HG02610 (cell line): Measurements from ENCODE around the gene ANP32A.

Experiments
- ATAC-seq: cut with Tn5 transposase; IDR thresholded peaks from one replicate; pipeline ENCODE4 v1.9.1; 2021; ENCODE audit warnings: mild to moderate bottlenecking, moderate library complexity; ENCODE audit not compliant: unreplicated experiment

ANP32A gene

DNA sequence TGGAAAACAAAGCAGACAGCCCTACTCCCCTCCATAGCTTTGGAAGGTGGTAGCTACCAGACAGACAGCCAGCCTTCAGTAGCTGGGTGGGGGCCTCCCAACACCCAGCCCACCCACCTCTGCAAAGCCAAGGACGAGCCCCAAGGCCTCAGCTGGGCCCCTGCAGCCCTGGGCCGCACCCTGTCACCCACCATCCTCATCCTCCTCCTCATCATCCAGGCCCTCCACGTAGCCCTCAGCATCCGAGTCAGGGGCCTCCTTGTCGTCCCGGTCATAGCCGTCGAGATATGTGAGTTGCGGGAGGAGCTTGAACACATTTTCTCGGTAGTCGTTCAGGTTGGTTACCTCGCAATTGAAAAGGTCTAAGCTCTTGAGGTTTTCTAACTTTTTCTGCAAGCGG, 36.5 kb downstream of the ANP32A start:
- no peak for ATAC-seq

DNA sequence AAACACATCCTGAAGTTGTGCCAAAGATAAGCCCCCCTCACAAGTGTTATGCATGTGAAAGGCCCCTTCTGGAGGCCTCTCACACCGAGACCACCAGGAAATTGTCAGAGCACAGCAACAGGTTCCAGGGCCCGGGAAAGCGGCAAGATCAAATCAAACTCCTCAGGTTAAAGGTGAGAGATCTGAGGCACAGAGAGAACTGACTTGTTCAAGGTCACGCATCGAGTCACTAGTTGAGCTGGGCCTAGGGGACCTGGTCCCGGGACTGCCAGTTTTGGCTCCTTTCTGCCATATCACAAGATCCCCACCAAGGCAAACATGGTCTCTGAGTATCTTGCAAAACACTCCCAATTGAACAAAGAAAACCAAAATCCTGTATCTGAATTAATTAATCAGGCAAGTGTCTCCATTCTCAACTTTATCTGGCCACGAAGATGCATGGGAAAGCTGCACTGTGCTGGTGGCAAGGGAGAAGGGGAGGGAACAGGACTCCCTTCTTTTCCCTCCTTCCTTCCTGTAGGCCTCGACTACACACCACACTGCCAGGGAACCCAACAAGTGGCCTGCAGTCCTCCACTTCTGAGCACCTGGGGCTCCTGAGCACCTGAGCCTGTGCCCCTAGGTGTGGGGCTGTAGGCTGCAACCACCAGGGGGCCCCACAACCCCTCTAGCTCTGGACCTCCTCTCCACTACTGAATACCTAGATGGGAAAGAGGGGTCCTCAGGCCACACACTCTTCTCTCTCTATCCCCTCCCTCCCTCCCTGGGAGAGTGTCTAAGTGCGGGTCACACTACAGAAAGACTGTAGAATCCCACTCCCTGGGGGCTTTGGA, 37.3 kb downstream of the ANP32A start:
- no peak for ATAC-seq

DNA sequence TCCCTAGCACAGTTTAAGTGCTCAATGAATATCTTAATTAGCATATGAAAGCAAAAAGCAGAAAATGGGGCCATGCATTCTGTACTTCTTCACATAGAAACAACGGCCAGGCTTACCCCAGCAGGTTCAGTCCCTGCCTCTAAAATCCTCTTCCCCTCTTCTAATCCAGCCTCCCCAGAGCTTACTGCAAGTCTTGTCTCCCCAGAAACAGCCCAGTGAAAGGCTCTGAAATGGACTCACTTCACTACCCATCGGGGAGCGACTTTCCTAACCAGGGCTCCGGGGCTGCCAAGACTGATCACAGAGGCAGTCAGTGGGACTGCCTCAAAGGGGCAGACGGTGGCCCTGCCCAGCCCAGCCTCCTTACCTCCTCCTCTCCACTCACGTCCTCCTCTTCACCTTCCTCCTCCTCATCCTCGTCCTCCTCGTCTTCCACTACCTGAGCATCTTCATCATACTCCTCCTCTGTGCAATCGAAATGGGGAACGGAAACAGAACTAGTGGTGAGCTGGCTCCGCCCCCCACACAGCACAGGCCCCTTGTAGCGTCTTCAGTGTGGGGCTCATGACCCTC, 38.0 kb downstream of the ANP32A start:
- no peak for ATAC-seq

DNA sequence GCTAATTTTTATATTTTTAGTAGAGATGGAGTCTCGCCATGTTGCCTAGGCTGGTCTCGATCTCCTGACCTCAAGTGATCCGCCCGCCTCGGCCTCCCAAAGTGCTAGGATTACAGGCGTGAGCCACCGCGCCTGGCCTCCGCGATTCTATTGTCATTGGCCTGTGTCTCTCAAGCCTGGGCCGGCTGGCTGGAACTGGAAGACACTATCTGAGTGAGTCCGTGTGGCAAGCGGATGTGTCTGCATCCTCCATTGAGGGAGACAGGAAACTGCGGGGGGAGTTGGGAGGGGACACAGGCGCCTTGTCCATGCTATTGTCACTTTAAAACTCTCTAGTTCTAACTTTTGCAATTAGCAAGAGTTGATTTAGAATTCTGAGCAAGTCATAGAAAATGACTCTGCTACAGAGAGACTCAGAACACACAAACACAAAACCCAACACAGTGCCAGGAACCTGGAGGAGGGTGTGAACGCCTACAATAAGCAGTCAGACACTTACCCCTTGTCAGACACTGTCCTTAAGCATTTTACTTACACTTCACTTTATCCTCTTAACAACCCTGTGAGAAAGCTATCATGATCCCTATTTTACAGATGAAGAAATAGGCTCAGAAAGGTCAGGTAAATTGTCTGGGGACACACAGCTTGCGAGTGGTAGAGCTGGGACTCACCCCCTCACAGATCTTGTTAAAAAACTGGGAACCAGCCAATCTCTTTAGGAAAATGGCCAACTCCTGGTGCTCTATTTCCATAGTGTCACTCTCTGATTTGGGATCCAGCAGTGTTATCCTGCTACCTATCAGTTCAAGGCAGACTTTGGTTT, 38.7 kb downstream of the ANP32A start:
- ATAC-seq = no peak

DNA sequence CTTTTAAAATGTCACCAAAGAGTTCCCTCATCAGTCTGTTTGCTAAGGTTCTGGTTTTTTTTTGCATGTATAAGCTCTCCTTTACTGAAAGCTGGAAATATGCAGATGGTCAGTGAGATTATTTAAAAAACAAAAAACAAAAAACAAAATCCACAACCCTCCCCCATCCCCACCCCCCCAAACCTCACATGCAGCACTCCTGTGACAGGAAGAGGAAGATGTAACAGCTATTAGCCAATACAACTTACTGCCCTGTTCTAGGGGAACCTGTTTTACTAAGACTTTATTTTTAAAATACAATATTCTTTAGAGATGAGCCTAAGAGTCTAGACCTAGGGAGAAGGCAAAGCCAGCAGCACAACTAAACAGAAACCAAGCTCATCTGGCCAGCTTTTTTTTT, 39.5 kb downstream of the ANP32A start:
- ATAC-seq = no peak

DNA sequence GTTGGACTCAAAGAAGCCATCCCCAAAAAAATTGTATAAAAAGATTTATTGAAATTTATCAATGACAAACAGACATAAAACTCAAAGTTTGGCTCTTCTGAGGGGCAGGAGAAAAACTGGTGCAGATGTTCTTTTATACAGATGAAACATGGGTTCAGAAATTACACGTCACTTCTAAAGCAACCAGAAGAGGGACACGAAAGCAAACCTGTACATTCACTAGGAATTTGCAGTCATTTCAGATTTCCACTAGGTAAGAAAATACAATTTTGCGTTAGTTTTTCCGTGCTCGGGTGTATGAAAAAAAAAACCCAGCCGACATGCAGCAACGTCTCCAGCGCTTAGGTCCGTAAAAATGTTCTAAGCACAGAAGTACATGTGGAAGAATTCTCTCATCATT, 41.8 kb downstream of the ANP32A start:
- ATAC-seq = no peak

DNA sequence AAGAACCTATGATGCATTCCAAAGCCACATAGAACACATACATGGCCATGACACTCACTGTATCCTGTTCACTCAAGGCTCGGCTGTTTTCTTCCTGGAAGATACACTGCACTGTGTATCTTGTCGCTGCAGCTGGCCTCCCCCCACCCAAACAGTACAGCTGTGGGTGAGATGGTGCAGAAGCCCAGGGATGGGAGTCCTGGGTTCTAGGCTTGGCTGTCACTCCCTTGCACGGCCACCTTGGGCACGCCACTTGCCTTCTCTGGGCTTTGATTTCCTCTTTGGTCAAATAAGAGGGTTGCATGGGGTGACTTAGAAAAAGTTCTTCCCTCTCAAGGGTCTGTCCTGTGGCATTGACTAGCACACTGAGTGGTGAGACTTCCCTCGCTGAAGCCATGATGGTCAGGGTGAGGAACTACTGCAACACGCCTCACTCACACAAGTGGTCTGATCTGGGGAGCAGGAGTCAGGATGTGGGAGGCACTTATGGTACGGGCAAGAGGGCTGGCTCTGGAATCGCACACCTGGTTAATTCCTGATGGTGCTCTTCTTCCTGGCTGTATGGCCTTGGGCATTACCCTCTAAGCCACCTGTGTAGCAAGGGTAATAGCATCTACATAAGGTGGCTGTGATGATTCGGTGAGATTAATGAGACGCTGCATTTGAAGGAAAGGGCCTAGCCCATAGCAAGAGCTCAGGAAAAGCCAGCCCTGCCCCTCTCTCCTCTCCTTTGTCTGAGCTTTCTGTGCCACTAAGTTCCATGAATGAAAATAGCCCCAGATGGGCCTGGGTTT, 44.0 kb downstream of the ANP32A start:
- no peak for ATAC-seq

DNA sequence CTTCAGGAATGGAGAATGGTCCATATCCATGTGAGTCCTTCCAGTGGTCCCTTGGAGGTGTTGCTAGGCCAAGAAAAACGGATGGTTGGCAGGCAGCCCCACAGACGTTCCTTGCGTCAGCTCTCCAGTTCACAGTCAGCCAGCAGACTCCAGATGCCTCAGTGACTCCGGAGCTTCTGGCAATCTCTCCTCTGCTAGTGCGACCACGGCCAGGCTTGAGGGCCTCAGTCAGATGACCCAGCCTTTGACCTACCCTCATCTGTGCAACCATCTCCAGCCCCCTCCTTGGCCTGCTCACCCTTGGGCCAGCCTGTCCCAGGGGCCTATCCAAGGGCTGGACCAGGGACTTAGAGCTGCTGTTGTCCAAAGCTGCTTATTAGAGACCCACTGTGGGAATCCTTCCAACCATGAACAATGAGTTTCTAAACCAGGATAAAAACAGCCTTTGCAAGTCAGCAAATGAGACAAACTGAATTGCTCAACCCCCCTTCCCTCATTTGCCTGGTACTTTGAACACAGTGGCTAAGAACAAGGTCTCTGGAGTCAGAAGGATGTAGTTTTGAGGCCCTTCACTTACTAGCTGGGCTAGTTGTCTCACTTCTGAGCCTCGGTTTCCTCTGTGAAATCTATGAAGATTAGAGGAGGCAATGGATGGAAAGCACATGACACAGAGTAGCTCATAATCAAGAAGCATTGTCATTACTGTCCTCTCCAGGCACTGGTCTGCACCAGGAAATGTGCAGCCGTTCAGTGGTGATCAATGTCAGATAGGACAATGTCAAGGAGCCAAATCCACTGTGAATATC, 44.8 kb downstream of the ANP32A start:
- no peak for ATAC-seq

DNA sequence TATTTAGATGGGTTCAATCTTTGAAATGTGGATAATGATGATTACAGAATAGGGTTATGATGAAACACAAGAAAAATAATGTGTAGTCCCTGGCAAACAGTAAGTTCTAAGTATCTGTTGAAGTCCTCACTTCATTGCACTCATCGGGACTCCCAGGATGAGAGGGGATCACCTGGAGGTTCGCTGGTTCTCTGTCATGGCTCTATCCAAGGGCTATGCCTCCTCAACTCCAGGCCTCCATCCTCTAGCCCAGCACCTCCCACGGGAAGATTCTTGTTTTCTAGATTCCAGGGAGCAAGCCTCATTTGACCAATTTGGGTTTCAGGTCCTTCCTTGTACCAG, 45.5 kb downstream of the ANP32A start:
- no peak for ATAC-seq

DNA sequence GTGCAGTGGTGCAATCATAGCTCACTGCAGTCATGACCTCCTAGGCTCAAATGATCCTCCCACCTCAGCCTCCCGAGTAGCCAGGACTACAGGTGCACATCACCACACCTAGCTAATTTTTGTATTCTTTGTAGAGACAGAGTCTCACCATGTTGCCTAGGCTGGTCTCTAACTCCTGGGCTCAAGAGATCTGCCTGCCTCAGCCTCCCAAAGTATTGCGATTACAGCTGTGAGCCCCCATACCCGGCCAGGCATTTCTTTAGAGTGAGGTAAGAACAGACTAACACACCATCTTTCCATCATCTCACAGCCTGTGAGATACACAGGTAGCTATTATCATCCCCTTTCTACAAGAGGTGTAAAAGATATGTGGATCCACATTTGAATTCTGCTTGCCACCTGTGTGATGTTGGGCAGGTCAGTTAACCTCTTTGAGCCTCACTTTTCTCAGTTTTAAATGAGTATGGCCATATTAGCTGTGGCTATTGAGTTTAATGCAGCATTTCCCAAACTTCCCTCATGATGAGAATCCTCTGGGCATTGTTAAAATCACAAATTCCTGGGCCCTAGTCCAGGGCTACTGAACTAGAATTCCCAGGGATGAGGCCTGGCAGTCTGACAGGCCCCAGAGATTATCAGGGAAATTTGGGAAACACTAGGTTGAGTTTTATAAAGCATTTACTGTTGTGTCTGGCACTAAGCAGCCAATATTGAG, 46.0 kb downstream of the ANP32A start:
- ATAC-seq = no peak

DNA sequence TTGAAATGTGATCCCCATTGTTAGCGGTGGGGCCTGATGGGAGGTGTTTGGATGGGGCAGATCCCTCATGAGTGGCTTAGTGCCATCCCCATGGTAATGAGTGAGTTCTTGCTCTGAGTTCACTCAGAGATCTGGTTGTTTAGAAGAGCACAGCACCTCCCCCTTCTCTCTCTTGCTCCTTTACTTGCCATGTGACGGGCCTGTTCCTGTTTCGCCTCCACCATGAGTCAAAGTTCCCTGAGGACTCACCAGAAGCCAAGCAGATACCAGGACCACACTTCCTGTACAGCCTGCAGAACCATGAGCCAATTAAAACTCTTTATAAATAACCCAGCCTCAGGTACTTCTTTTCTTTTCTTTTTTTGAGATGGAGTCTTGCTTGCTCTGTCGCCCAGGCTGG, 46.6 kb downstream of the ANP32A start:
- no peak for ATAC-seq

DNA sequence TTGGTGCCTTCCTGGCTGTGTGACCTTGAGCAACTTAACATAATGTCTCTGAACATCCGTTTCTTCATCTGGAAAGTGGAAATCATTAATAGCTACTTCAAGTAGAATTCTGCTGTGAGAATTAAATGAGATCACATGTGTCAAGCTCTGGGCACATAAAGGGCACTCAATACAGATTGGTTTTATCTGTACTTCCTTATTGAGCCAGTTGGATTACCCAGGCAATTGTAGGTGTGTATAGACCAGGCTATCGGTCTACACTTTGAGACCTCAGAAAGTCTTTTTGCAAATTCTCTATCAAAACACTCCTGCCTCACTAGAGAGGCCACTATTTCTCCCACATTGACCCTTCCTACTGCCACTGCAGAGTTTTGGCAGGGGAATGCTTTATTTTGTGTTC, 47.7 kb downstream of the ANP32A start:
- ATAC-seq = no peak

DNA sequence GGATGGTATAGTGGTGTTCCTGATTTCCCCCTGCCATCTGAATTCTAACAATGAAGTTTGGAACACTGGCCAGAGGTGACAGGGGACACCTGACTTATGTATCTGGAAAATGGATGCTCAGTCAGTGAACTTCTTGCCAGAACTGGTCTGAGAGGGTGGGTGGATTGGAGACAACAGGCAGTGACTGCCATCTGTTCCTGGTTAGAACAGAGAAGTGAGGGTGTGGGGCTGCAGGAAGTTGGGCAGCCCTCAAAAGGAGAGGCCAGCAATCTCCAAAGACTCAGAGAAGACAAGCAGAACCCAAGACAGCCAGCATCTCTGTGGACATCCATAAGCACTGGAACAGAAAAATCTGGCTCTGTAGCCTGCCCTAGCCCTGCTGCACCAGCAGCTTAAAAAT, 50.5 kb downstream of the ANP32A start:
- no peak for ATAC-seq

DNA sequence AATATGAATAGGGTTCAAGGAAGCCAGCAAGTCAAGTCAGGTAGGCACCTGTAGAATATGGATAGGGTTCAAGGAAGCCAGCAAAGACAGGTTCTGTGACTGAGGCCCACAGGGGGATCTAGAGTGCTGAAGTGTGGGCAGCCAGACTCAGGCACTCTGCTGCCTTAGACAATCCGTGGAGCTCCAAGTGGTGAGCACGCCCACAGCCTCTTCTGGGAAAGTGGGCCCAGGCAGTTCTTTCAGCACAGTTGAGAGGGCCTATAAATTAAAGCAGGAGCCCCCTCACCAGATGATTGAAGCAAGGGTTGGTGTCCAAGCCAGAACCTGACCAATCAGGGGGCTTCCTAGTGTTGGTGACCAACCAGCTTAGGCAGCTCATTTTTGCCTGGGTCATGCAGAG, 51.0 kb downstream of the ANP32A start:
- no peak for ATAC-seq

DNA sequence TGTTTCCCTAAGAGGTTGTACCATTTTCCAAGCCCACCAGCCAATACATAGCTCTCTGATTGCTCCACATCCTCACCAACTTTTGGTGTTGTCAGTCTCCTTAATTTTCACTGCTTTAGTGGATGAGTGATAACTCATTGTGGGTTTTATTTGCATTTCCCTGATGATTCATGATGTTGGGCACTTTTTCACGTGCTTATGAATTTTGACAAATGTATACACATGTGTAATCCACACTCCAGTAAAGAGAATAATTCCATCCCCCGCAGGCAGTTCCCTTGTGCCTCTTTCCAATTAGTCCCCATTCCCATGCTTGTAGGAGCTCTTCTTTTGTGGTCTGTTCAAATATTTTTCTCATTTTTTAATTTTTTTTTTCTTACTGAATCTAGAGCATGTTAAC, 52.4 kb downstream of the ANP32A start:
- ATAC-seq = no peak

DNA sequence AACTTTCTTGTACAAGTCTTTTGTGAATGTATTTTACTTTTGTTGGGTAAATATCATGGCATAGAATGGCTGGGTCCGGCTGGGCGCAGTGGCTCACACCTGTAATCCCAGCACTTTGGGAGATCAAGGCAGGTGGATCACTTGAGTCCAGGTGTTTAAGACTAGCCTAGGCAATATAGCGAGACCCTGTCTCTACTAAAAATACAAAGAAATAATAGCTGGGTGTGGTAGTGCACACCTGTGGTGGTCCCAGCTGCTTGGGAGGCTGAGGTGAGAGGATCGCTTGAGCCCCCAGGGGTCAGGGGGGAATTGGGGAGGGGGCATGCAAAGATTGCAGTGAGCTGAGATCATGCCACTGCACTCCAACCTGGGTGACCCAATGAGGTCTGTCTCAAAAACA, 52.9 kb downstream of the ANP32A start:
- ATAC-seq = no peak

DNA sequence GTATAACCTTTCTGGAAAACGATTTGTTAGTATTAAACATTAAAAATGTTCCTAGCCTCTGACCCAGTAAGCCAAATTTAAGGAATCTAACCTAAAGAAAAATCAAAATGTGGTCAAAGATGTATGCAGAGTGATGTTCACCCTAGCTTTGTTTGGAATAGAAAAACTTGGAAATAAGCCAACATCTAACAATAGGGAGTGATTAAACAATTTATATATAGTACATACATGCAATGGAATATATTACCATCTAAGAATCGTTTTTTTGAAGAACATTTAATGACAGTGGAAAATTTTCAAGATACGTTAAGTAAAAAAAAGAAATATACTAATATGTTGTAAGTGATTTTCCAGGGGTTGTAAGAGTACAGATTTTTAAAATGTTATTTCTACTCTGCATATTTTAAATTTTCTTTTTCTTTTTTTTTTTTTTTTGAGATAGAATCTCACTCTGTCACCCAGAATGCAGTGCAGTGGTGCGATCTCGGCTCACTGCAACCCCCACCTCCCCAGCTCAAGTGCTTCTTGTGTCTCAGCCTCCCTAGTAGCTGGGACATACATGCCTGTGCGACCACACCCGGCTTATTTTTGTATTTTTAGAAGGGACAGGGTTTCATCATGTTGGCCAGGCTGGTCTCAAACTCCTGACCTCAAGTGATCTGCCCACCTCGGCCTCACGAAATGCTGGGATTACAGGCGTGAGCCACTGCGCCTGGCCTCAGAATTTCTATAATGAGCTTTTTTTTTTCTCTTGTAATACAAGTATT, 54.9 kb downstream of the ANP32A start:
- no peak for ATAC-seq

DNA sequence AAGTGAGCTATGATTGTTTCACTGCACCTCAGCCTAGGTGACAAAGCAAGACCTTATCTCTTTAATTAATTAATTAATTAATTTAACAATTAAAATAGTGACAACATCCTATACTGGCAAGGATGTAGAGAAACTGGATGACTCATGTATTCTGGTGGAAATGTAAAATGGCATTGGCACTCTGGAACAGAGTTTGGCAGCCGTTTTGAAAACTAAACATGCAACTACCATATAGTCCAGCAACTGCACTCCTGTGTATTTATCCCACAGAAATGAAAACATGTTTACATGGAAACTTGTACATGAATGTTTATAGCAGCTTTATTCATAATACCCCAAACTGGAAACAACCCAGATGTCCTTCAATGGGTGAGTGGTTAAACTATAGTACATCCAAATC, 56.6 kb downstream of the ANP32A start:
- no peak for ATAC-seq

DNA sequence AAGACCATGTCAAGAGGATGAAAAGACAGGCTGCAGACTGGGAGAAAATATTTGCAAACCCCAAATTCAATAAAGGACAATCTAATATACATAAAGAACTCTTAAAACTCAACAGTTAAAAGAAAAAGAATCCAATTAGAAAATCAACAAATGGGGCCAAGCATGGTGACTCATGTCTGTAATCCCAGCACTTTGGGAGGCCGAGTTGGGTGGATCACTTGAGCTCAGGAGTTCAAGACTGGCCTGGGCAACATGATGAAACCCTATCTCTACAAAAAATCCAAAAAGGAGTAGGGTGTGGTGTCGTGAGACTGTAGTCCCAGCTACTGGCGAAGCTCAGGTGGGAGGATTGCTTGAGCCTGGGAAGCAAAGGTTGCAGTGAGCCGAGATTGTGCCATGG, 57.6 kb downstream of the ANP32A start:
- ATAC-seq = no peak
